Measurements from ENCODE around the gene C1orf105.

DNA sequence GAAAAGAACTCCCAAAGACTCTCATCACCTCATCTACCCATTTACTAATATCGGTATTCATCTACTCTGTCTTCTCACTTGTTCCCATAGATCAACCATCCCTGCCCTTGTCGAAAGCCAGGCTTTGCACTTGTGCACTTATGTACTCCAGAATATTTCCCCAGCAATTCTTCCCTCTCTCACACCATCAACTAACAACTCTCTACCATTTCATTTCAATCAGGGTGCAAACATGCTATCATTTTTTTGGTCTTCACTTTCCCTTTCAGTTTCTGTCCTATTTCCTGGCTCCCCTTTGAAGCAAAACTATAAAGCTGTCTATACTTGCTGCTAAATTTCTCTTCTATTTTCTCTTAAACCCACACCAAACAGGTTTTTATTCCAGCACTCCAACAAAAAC is 6.7 kb downstream of the C1orf105 start:
- TF ChIP-seq, protein P1, sequence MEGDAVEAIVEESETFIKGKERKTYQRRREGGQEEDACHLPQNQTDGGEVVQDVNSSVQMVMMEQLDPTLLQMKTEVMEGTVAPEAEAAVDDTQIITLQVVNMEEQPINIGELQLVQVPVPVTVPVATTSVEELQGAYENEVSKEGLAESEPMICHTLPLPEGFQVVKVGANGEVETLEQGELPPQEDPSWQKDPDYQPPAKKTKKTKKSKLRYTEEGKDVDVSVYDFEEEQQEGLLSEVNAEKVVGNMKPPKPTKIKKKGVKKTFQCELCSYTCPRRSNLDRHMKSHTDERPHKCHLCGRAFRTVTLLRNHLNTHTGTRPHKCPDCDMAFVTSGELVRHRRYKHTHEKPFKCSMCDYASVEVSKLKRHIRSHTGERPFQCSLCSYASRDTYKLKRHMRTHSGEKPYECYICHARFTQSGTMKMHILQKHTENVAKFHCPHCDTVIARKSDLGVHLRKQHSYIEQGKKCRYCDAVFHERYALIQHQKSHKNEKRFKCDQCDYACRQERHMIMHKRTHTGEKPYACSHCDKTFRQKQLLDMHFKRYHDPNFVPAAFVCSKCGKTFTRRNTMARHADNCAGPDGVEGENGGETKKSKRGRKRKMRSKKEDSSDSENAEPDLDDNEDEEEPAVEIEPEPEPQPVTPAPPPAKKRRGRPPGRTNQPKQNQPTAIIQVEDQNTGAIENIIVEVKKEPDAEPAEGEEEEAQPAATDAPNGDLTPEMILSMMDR (IDR thresholded peaks at IDR 0.05), result no peak
- no peak for TF ChIP-seq POLR2A (IDR thresholded peaks at IDR 0.05)
